NCI-H1694 treated with DMSO at 0.1 percent for 48 hours (cell line): ENCODE measurements around the gene MS4A12.
A peak's percentile ranks its signal among the peaks of the same experiment; 100 is the strongest.
"Not testable (repeated sequence)": the region's sequence is repeated elsewhere in the genome, so short reads cannot be mapped to it uniquely, and the experiment has no call there.

Source experiments
- DNase-seq: peaks from one replicate; lab custom pipeline; 2025; lab: John Stamatoyannopoulos, UW

The MS4A12 gene

GRCh38 chr11:60492488-60493009 lies at the start of gene MS4A12:
TSS of gene MS4A12 (plus strand) at chr11:60492778. CDS start at chr11:60497319, 4,541 bp downstream.
- DNase-seq, result no peak

- DNase-seq, result no peak
Observed at GRCh38 chr11:60447070-60447469, 45.5 kb upstream of the MS4A12 start.

- DNase-seq, result no peak
Observed at GRCh38 chr11:60447846-60448245, 44.7 kb upstream of the MS4A12 start.

GRCh38 chr11:60451185-60451584 lies 41.4 kb upstream of the MS4A12 start:
- not testable (repeated sequence) for DNase-seq

GRCh38 chr11:60454212-60454611 lies 38.4 kb upstream of the MS4A12 start:
- no peak for DNase-seq

GRCh38 chr11:60455531-60456042 lies 37.0 kb upstream of the MS4A12 start, which contains the start of gene MS4A1:
TSS of gene MS4A1 (plus strand) at chr11:60455847. CDS start at chr11:60462375, 6,528 bp downstream.
- DNase-seq, result no peak

- no peak for DNase-seq
Observed at GRCh38 chr11:60457576-60457975, 35.0 kb upstream of the MS4A12 start.

GRCh38 chr11:60459345-60459744 lies 33.2 kb upstream of the MS4A12 start:
- no peak for DNase-seq

GRCh38 chr11:60468829-60469228 lies 23.7 kb upstream of the MS4A12 start:
- DNase-seq, result no peak

GRCh38 chr11:60469723-60470122 lies 22.9 kb upstream of the MS4A12 start:
- no peak for DNase-seq

- no peak for DNase-seq
Observed at GRCh38 chr11:60477035-60477445, 15.5 kb upstream of the MS4A12 start.

- no peak for DNase-seq
Observed at GRCh38 chr11:60482361-60482760, 10.2 kb upstream of the MS4A12 start.

GRCh38 chr11:60485987-60486386 lies 6.6 kb upstream of the MS4A12 start:
- DNase-seq, result peak; percentile 5

GRCh38 chr11:60493454-60493853 lies 876 bp downstream of the MS4A12 start:
- no peak for DNase-seq

GRCh38 chr11:60498399-60498798 lies 5.8 kb downstream of the MS4A12 start:
- DNase-seq, result no peak

- no peak for DNase-seq
Observed at GRCh38 chr11:60498853-60499252, 6.3 kb downstream of the MS4A12 start.

- DNase-seq, result no peak
Observed at GRCh38 chr11:60500276-60500910, 7.8 kb downstream of the MS4A12 start.

- DNase-seq, result no peak
Observed at GRCh38 chr11:60502221-60502775, 9.7 kb downstream of the MS4A12 start.

GRCh38 chr11:60504219-60504905 lies 11.8 kb downstream of the MS4A12 start:
- no peak for DNase-seq

- DNase-seq, result not testable (repeated sequence)
Observed at GRCh38 chr11:60509609-60510008, 17.0 kb downstream of the MS4A12 start.

- not testable (repeated sequence) for DNase-seq
Observed at GRCh38 chr11:60510209-60510608, 17.6 kb downstream of the MS4A12 start.

- no peak for DNase-seq
Observed at GRCh38 chr11:60511393-60511792, 18.8 kb downstream of the MS4A12 start.
